Measurements from ENCODE around the gene GEMIN7. TPM values are rescaled to one million over a fixed set of nuclear protein-coding genes. Genes with fewer than 3 reads are reported as not detected.
A peak's percentile ranks its signal among the peaks of the same experiment; 100 is the strongest.

The GEMIN7 gene
- total and polyA plus RNA-seq, 2 of the 13 experiments (the other 11 are each of a cell fraction or from before 2014, with no cell fraction given): 24.1 to 30.6 TPM

- TF ChIP-seq HMGXB3 (CRISPR knock-in tag; IDR thresholded peaks at IDR 0.05; ENCODE audit: borderline replicate concordance) (peak; percentile 93), RELA (CRISPR knock-in tag; IDR thresholded peaks at IDR 0.05) (peak; percentile 82; the same call in 1 of the 2 replicates), ZNF7 (CRISPR knock-in tag; IDR thresholded peaks at IDR 0.05) (no peak), ZNF598 (CRISPR knock-in tag; IDR thresholded peaks at IDR 0.05; ENCODE audit: borderline replicate concordance) (no peak), ZNF317 (CRISPR knock-in tag; IDR thresholded peaks at IDR 0.05) (peak; percentile 78; the same call in 1 of the 2 replicates), ZNF724P (CRISPR knock-in tag; IDR thresholded peaks at IDR 0.05; ENCODE audit: borderline replicate concordance) (no peak), PCBP1 (IDR thresholded peaks at IDR 0.05; ENCODE audit: borderline replicate concordance, low read depth, low read length) (no peak), HNRNPLL (IDR thresholded peaks at IDR 0.05; ENCODE audit: low read depth, low read length, poor library complexity, severe bottlenecking) (no peak), TEAD2 (CRISPR knock-in tag; IDR thresholded peaks at IDR 0.05) (no peak), SP2 (CRISPR knock-in tag; IDR thresholded peaks at IDR 0.05) (no peak), TEF (CRISPR knock-in tag; IDR thresholded peaks at IDR 0.05) (no peak), DBP (CRISPR knock-in tag; IDR thresholded peaks at IDR 0.05; ENCODE audit: not compliant biosample characterization) (no peak), SALL1 (CRISPR knock-in tag; IDR thresholded peaks at IDR 0.05) (peak; percentile 90), SALL2 (CRISPR knock-in tag; IDR thresholded peaks at IDR 0.05) (no peak; the same call in 1 of the 2 replicates), KDM4B (CRISPR knock-in tag; IDR thresholded peaks at IDR 0.05) (0 out of 2 replicates have a peak, but pooled peaks have one; percentile 22), ZNF704 (CRISPR knock-in tag; IDR thresholded peaks at IDR 0.05; ENCODE audit: borderline replicate concordance) (no peak), NR2F1 (CRISPR knock-in tag; IDR thresholded peaks at IDR 0.05) (no peak), GATAD2A (CRISPR knock-in tag; IDR thresholded peaks at IDR 0.05) (peak; percentile 95), SRF (IDR thresholded peaks at IDR 0.05; ENCODE audit: low read depth, low read length) (0 out of 2 replicates have a peak, but pooled peaks have one; percentile 8), ZNF574 (CRISPR knock-in tag; IDR thresholded peaks at IDR 0.05) (peak; percentile 77)
Measured at GRCh38 chr19:45045671-45046353, 33.2 kb upstream of the GEMIN7 start (continued).
